Natural killer cell treated with Interleukin-12 subunit alpha and Interleukin-12 subunit beta and Interleukin-15 and Interleukin-18, amount 100 ng/mL, for 72 hours (primary cell): Measurements from ENCODE around the gene TSR3. TPM values are rescaled to one million over a fixed set of nuclear protein-coding genes. Genes with fewer than 3 reads are reported as not detected.

ENCODE experiments used
- ATAC-seq, 2 donors: fragments of 150-1000 bp; cut with Tn5 transposase in 1 of 2; sonication (Bioruptor Pico), chemical (Tn5 transposase) in 1 of 2; 2 replicates each; pipeline ENCODE4 v1.10.0; 2021
- DNase-seq: peaks from one replicate; pipeline ENCODE4 v3.0.0; 2022; ENCODE audit warnings: low spot score
- H3K27ac Mint-ChIP-seq, 2 donors: 1 replicate in 1 of 2; 2 replicates in 1 of 2; pipeline ENCODE4 v1.8.0; 2022; ENCODE audit warnings: mixed read lengths in 2 of 2, mild to moderate bottlenecking in 1 of 2, moderate library complexity in 1 of 2
- H3K27me3 Mint-ChIP-seq, 2 donors: 1 replicate in 1 of 2; 2 replicates in 1 of 2; pipeline ENCODE4 v1.8.0; 2022; ENCODE audit warnings: mixed read lengths in 2 of 2
- H3K36me3 Mint-ChIP-seq: one replicate; pipeline ENCODE4 v1.8.0; 2022; ENCODE audit warnings: mixed read lengths
- H3K4me1 Mint-ChIP-seq, 2 donors: 1 replicate in 1 of 2; 2 replicates in 1 of 2; pipeline ENCODE4 v1.8.0; 2022; ENCODE audit warnings: low read depth in 2 of 2, mixed read lengths in 2 of 2, mild to moderate bottlenecking in 1 of 2
- H3K4me3 Mint-ChIP-seq: one replicate; pipeline ENCODE4 v1.8.0; 2022; ENCODE audit warnings: mixed read lengths
- H3K9me3 Mint-ChIP-seq: 2 replicates; pipeline ENCODE4 v1.8.0; 2022; ENCODE audit warnings: mixed read lengths
- total RNA-seq, 2 donors: library from RNA; stranded (reverse); gene quantifications; one replicate each; pipeline ENCODE4 v1.2.3, GENCODE V29; 2022

TSR3 gene
- total RNA-seq, 2 donors from 2014 or later: 57.4 to 108 TPM

GRCh38 chr16:1354815-1355540 lies 3.3 kb upstream of the TSR3 start:
- DNase-seq (no peak), ATAC-seq (no peak)
- Mint-ChIP-seq H3K27ac (no peak overlapping the region), H3K9me3 (no peaks in the 10 kb centered on the region), H3K4me1 (peaks cover 29 to 34% of the 10 kb centered on the region in 2 donors), H3K4me3 (no peak overlapping the region), H3K36me3 (no peaks in the 10 kb centered on the region), H3K27me3 (no peaks in the 10 kb centered on the region)

- DNase-seq: no peak
Observed at GRCh38 chr16:1351215-1351581, 480 bp downstream of the TSR3 start.

GRCh38 chr16:1350691-1351090 lies 987 bp downstream of the TSR3 start:
- ATAC-seq (no peak), DNase-seq (no peak)
- Mint-ChIP-seq H3K4me3 (peak overlapping the region; percentile 77), H3K27ac (peak overlapping the region; percentile 54 to 71), H3K36me3 (no peaks in the 10 kb centered on the region), H3K9me3 (no peaks in the 10 kb centered on the region), H3K27me3 (no peaks in the 10 kb centered on the region), H3K4me1 (peaks cover 29 to 30% of the 10 kb centered on the region in 2 donors)

More at GRCh38 chr16:1351215-1351581, 480 bp downstream of the TSR3 start:
- Mint-ChIP-seq H3K4me3 (peak overlapping the region; percentile 77), H3K27ac (peak overlapping the region; percentile 54 to 71), H3K4me1 (peaks cover 29 to 31% of the 10 kb centered on the region in 2 donors), H3K27me3 (no peaks in the 10 kb centered on the region), H3K36me3 (no peaks in the 10 kb centered on the region), H3K9me3 (no peaks in the 10 kb centered on the region)
- ATAC-seq: peak in 1 of 2 donors; percentile 18

- H3K36me3 Mint-ChIP-seq: no peaks in the 10 kb centered on the region
- H3K27me3 Mint-ChIP-seq: no peaks in the 10 kb centered on the region
- peak overlapping the region in 1 of 2 donors; percentile 54 for H3K27ac Mint-ChIP-seq
- no peak for ATAC-seq
- H3K4me3 Mint-ChIP-seq: peak overlapping the region; percentile 77
- no peaks in the 10 kb centered on the region for H3K9me3 Mint-ChIP-seq
- peaks cover 24% of the 10 kb centered on the region in 2 donors for H3K4me1 Mint-ChIP-seq
- DNase-seq: no peak
Observed at GRCh38 chr16:1349951-1350350, 1.7 kb downstream of the TSR3 start.

GRCh38 chr16:1349351-1349750 lies 2.3 kb downstream of the TSR3 start:
- H3K9me3 Mint-ChIP-seq: no peaks in the 10 kb centered on the region
- no peak overlapping the region for H3K27ac Mint-ChIP-seq
- no peak for ATAC-seq
- H3K4me3 Mint-ChIP-seq: no peak overlapping the region
- no peaks in the 10 kb centered on the region for H3K27me3 Mint-ChIP-seq
- no peaks in the 10 kb centered on the region for H3K36me3 Mint-ChIP-seq
- peaks cover 23% of the 10 kb centered on the region in 2 donors for H3K4me1 Mint-ChIP-seq
- DNase-seq: no peak

GRCh38 chr16:1348926-1349325 lies 2.8 kb downstream of the TSR3 start:
- H3K27ac Mint-ChIP-seq: no peak overlapping the region
- peaks cover 23% of the 10 kb centered on the region in 2 donors for H3K4me1 Mint-ChIP-seq
- H3K27me3 Mint-ChIP-seq: no peaks in the 10 kb centered on the region
- no peak for ATAC-seq
- no peaks in the 10 kb centered on the region for H3K9me3 Mint-ChIP-seq
- H3K4me3 Mint-ChIP-seq: no peak overlapping the region
- DNase-seq: no peak
- H3K36me3 Mint-ChIP-seq: no peaks in the 10 kb centered on the region

- DNase-seq (no peak), ATAC-seq (no peak)
- Mint-ChIP-seq H3K27ac (no peak overlapping the region), H3K9me3 (no peaks in the 10 kb centered on the region), H3K27me3 (no peaks in the 10 kb centered on the region), H3K4me3 (no peak overlapping the region), H3K36me3 (no peaks in the 10 kb centered on the region), H3K4me1 (peaks cover 19 to 20% of the 10 kb centered on the region in 2 donors)
Observed at GRCh38 chr16:1348441-1348840, 3.2 kb downstream of the TSR3 start.

GRCh38 chr16:1347962-1348361 lies 3.7 kb downstream of the TSR3 start:
- H3K4me3 Mint-ChIP-seq: no peak overlapping the region

GRCh38 chr16:1347286-1347855 lies 4.3 kb downstream of the TSR3 start:
- peaks cover 17 to 22% of the 10 kb centered on the region in 2 donors for H3K4me1 Mint-ChIP-seq
- no peaks in the 10 kb centered on the region for H3K36me3 Mint-ChIP-seq
- H3K4me3 Mint-ChIP-seq: no peak overlapping the region
- ATAC-seq (no peak), DNase-seq (no peak)
- no peaks in the 10 kb centered on the region for H3K9me3 Mint-ChIP-seq
- H3K27ac Mint-ChIP-seq: no peak overlapping the region
- no peaks in the 10 kb centered on the region for H3K27me3 Mint-ChIP-seq

More at GRCh38 chr16:1347962-1348361, 3.7 kb downstream of the TSR3 start:
- DNase-seq (no peak), ATAC-seq (no peak)
- H3K4me1 Mint-ChIP-seq: peaks cover 19 to 21% of the 10 kb centered on the region in 2 donors
- H3K36me3 Mint-ChIP-seq: no peaks in the 10 kb centered on the region
- H3K27ac Mint-ChIP-seq: no peak overlapping the region
- no peaks in the 10 kb centered on the region for H3K9me3 Mint-ChIP-seq
- no peaks in the 10 kb centered on the region for H3K27me3 Mint-ChIP-seq

GRCh38 chr16:1346422-1347285 lies 5.0 kb downstream of the TSR3 start:
- peaks cover 15 to 18% of the 10 kb centered on the region in 2 donors for H3K4me1 Mint-ChIP-seq
- H3K9me3 Mint-ChIP-seq: no peaks in the 10 kb centered on the region
- no peak overlapping the region for H3K4me3 Mint-ChIP-seq
- H3K27ac Mint-ChIP-seq: no peak overlapping the region
- H3K36me3 Mint-ChIP-seq: no peaks in the 10 kb centered on the region
- ATAC-seq: no peak
- H3K27me3 Mint-ChIP-seq: no peaks in the 10 kb centered on the region
- DNase-seq: no peak

GRCh38 chr16:1345651-1346421 lies 5.8 kb downstream of the TSR3 start:
- ATAC-seq: no peak
- peaks cover 15 to 18% of the 10 kb centered on the region in 2 donors for H3K4me1 Mint-ChIP-seq
- no peaks in the 10 kb centered on the region for H3K36me3 Mint-ChIP-seq
- H3K27ac Mint-ChIP-seq: no peak overlapping the region
- DNase-seq: no peak
- H3K9me3 Mint-ChIP-seq: no peaks in the 10 kb centered on the region
- H3K4me3 Mint-ChIP-seq: no peak overlapping the region
- H3K27me3 Mint-ChIP-seq: no peaks in the 10 kb centered on the region

- H3K4me3 Mint-ChIP-seq: no peak overlapping the region
- H3K9me3 Mint-ChIP-seq: no peaks in the 10 kb centered on the region
- no peaks in the 10 kb centered on the region for H3K36me3 Mint-ChIP-seq
- no peaks in the 10 kb centered on the region for H3K27me3 Mint-ChIP-seq
- no peak overlapping the region for H3K27ac Mint-ChIP-seq
- peaks cover 9 to 10% of the 10 kb centered on the region in 2 donors for H3K4me1 Mint-ChIP-seq
- DNase-seq (no peak), ATAC-seq (no peak)
Observed at GRCh38 chr16:1345087-1345486, 6.6 kb downstream of the TSR3 start.

- ATAC-seq: no peak
- Mint-ChIP-seq H3K27ac (no peak overlapping the region), H3K4me1 (peaks cover 9 to 10% of the 10 kb centered on the region in 2 donors), H3K9me3 (no peaks in the 10 kb centered on the region), H3K4me3 (no peak overlapping the region), H3K27me3 (no peaks in the 10 kb centered on the region), H3K36me3 (no peaks in the 10 kb centered on the region)
- DNase-seq: no peak
Observed at GRCh38 chr16:1344499-1344898, 7.2 kb downstream of the TSR3 start.
